GM18519 (cell line): ENCODE results near the gene ZNF829.

Source experiments
- ATAC-seq: cut with Tn5 transposase; IDR thresholded peaks from one replicate; pipeline ENCODE4 v1.9.1; 2021; ENCODE audit warnings: mild to moderate bottlenecking, moderate library complexity; ENCODE audit not compliant: unreplicated experiment, low FRiP score

The ZNF829 gene

GRCh38 chr19:36915992-36916830 lies at the start of gene ZNF829, which contains the start of gene ZNF568:
Gene ZNF829 (minus strand): TSS chr19:36916291. CDS start chr19:36915167, 1,124 bp downstream.
Gene ZNF568 (plus strand): TSS chr19:36916332. CDS start chr19:36922771, 6,439 bp downstream.
- peak; percentile 89 for ATAC-seq

DNA sequence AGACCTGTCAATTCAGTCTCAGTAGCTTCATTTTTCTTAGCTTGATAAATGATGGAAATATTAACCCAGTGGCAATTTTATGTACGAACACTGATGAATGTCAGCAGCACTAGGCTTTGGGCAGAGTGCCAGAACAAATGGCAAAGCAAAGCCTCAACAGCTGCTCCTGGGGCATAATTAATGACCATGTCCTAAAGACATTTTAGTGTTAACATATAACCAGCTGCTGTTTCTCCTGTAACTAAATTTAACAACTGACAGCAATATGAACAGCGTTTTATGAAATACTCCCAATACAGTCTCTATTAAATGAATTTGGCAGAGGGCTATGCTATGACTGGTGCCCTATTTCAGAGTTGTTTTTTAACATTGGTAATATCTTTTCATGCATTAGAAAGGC lies 47.2 kb upstream of the ZNF829 start:
- no peak for ATAC-seq

DNA sequence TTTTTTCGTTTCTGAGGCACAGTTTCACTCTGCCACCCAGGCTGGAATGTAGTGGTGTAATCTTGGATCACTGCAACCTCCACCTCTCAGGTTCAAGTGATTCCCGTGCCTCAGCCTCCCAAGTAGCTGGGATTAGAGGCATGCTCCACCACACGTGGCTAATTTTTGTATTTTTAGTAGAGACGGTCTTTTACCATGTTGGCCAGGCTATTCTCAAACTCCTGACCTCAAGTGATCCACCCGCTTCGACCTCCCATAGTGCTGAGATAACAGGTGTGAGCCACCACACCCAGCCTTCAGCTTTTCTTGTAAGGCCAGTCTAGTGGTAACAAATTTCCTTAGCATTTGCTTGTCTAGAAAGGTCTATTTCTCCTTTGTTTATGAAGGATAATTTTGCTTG lies 46.3 kb upstream of the ZNF829 start:
- ATAC-seq: no peak

DNA sequence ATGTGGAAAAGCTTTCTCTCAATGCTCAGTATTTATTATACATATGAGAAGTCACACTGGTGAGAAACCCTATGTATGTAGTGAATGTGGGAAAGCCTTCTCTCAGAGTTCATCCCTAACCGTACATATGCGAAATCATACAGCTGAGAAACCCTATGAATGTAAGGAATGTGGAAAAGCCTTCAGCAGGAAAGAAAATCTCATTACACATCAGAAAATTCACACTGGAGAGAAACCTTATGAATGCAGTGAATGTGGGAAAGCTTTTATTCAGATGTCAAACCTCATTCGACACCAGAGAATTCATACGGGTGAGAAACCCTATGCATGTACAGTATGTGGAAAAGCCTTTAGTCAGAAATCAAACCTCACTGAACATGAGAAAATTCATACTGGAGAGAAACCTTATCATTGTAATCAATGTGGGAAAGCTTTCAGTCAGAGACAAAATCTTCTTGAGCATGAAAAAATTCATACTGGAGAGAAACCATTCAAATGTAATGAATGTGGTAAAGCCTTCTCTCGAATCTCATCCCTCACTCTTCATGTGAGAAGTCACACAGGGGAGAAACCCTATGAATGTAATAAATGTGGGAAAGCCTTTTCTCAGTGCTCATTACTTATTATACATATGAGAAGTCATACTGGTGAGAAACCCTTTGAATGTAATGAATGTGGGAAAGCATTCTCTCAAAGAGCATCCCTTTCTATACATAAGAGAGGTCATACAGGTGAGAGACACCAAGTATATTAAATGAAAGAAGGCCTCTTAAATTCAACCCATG lies 34.4 kb upstream of the ZNF829 start:
- ATAC-seq: no peak

DNA sequence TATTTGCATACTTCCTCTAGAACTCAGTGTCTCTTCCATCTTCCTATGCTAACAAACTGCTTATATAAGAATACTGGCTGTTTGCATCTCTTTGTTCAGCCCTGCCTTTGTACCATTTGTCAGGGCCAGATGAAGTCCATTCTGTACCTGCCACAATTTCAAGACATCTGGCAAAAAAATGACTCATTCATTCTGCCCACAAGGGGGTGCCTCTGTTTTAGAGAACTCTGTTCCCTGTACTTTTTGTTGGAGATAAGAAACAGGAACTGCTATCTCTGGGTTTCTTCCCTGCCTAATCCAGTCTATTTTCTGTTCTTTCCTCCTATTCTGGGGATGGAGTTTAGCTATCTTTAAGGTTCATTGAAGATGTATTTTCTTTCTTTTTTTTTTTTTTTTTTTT lies 23.1 kb upstream of the ZNF829 start:
- no peak for ATAC-seq

DNA sequence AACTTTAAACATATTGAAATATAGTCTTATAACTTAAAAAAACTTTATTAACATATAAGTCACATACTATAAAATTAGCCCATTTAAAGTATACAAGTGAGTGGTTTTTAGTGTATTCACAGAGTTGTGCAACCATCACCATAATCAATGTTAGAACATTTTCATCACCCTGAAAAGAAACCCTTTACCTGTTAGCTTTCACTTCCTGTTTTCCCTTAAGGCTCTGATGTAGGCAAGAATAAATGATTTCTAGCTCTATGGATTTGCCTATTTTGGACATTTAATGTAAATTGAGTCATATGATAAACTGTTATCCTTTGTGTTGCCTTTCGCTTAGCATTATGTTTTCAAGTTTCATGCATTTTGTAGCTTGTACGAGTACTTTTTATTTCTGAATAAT lies 15.6 kb upstream of the ZNF829 start:
- ATAC-seq: no peak

DNA sequence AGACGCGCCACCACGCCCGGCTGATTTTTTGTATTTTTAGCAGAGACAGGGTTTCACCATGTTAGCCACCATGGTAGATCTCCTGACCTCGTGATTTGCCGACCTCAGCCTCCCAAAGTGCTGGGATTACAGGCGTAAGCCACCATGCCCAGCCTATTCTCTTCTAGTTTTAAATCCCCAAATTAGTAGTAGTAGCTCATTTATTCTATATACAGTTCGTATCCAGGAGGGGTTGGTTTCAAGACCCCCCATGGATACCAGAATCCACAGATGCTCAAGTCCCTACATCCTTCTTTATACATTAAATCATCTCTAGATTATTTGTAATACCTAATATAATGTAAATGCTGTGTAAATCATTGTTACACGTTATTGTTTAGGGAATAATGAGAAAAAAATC lies 2.0 kb upstream of the ZNF829 start:
- no peak for ATAC-seq

GRCh38 chr19:36916991-36917390 lies 900 bp upstream of the ZNF829 start:
- no peak for ATAC-seq

GRCh38 chr19:36898422-36898821 lies 17.7 kb downstream of the ZNF829 start:
- no peak for ATAC-seq

- no peak for ATAC-seq
Observed at GRCh38 chr19:36894849-36895383, 21.2 kb downstream of the ZNF829 start.

DNA sequence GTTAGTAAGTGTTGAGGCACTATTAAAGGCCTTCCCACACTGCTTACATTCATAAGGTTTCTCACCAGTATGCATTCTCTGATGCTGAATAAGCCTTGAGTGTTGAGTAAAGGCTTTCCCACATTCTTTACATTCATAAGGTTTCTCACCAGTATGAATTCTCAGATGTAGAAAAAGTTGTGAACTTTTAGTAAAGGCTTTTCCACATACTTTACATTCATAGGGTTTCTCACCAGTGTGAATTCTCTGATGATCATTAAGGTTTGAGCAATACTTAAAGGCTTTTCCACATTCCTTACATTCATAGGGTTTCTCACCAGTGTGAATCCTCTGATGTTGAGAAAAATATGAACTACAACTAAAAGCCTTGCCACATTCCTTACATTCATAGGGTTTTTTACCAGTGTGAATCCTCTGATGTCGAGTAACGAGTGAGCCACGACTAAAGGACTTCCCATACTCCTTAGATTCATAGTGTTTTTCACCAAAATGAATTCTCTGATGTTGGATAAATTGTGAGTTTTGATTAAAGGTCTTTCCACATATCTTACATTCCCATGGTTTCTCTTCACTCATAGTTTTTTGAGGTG lies 24.2 kb downstream of the ZNF829 start:
- ATAC-seq: no peak

- ATAC-seq: no peak
Observed at GRCh38 chr19:36876993-36877938, 38.8 kb downstream of the ZNF829 start.

GRCh38 chr19:36851898-36852297 lies 64.2 kb downstream of the ZNF829 start:
- ATAC-seq: no peak

GRCh38 chr19:36850559-36851442 lies 65.3 kb downstream of the ZNF829 start, which contains the start of gene ZNF345:
Gene ZNF345 (plus strand): TSS chr19:36850876. CDS start chr19:36876831, 25,955 bp downstream.
- ATAC-seq: peak; percentile 50

DNA sequence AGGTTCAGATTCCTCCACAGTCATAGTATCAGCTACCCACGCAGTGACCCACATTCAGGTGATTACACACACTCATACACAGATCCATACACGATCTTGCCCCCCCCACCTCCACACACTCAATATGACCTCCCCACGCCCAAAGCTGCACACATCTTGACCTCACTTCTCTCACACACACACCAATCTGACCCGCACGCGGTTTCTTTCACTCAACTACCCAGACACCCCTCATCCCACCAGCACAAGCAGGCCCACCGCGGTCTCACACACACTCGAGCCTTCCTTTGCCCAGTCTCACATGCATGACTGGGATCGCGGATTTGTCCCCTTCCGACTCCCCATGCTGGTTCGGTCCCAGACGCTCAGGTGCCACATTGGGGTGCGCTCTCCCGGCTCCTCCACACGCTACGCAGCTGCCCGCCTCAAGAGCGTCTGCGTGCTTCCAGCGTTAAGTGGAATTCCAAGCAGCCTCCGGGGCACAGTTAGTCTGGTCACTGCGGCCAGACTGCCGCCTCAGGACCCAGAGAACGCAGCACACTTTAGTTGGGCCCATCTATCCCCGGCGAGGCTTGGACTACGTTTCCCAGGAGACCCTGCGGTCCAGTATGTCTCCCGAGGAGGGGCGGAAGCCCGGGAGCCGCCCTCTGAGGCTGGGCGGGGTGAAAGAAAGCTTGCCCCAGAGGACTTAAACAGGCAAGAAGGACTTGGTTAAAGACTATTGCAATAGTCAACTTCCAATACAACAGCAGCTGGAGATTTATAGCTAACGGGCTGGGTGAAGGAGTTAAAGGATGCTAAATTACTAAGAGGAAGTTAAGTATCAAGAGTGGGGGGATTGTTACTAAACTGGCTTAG lies 66.2 kb downstream of the ZNF829 start:
- peak; percentile 64 for ATAC-seq

DNA sequence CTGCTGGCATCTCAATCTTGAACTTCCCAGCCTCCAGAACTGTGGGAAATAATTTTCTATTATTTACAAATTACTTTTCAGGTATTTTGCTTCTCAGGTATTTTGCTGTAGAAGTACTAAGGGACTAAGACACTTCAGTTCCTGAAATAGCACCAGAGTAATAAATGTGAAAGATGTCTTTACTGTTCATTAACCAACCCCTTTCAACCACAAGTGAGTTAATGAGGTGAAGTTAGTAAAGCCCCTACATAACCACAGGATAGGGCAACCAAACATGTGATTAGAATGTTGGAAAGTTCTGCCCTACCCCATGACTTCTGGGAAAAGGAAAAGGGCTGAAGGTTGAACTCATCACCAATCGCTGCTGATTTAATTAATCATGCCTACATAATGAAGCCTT lies 68.1 kb downstream of the ZNF829 start:
- no peak for ATAC-seq

- no peak for ATAC-seq
Observed at GRCh38 chr19:36838784-36839324, 77.2 kb downstream of the ZNF829 start.
